Neural cell (in vitro differentiated cells): ENCODE results near the gene EIF2AK2. TPM values are rescaled to one million over a fixed set of nuclear protein-coding genes. Genes with fewer than 3 reads are reported as not detected.

Source experiments
- H2AFZ ChIP-seq: fragments of 200-600, 300-800 bp; sonication (generic), shearing (Covaris generic); 2 replicates; pipeline ENCODE4 v1.6.0; 2014; ENCODE audit warnings: low read depth, mild to moderate bottlenecking, antibody characterized with exemption, low read length, moderate library complexity
- H3F3A ChIP-seq: fragments of 200-600 bp; shearing (Covaris generic); 2 replicates; pipeline ENCODE4 v1.6.1; 2016; ENCODE audit warnings: mild to moderate bottlenecking, moderate library complexity, mixed read lengths, antibody characterized with exemption, low read length; ENCODE audit not compliant: insufficient read depth, poor library complexity, severe bottlenecking
- H3K27ac ChIP-seq: fragments of 200-600, 300-800 bp; sonication (generic), shearing (Covaris generic); 2 replicates; pipeline ENCODE4 v1.5.1; 2014; ENCODE audit warnings: mild to moderate bottlenecking, low read length, moderate library complexity
- H3K27me3 ChIP-seq: fragments of 300-800, 200-600 bp; sonication (generic), shearing (Covaris generic); 2 replicates; pipeline ENCODE4 v1.6.0; 2014; ENCODE audit warnings: mild to moderate bottlenecking, low read depth, low read length, moderate library complexity; ENCODE audit not compliant: insufficient read depth
- H3K36me3 ChIP-seq: fragments of 300-800, 200-600 bp; sonication (generic), shearing (Covaris generic); 2 replicates; pipeline ENCODE4 v1.5.1; 2014; ENCODE audit warnings: mild to moderate bottlenecking, antibody characterized with exemption, low read length, moderate library complexity; ENCODE audit not compliant: insufficient read depth
- H3K4me2 ChIP-seq: fragments of 300-800, 200-600 bp; sonication (generic), shearing (Covaris generic); 2 replicates; pipeline ENCODE4 v1.6.0; 2014; ENCODE audit warnings: mild to moderate bottlenecking, low read length
- H3K4me3 ChIP-seq: fragments of 300-800, 200-600 bp; sonication (generic), shearing (Covaris generic); 2 replicates; pipeline ENCODE4 v1.5.1; 2014; ENCODE audit warnings: mild to moderate bottlenecking, low read length, moderate library complexity
- H3K79me2 ChIP-seq: fragments of 200-600 bp; shearing (Covaris generic); replicated peaks from 2 replicates; pipeline ENCODE4 v1.6.0; 2014; ENCODE audit warnings: mild to moderate bottlenecking, low read length, moderate library complexity; ENCODE audit not compliant: insufficient read depth
- H3K9ac ChIP-seq: fragments of 300-800, 200-600 bp; sonication (generic), shearing (Covaris generic); 2 replicates; pipeline ENCODE4 v1.6.1; 2016; ENCODE audit warnings: mild to moderate bottlenecking, low read length, mixed read lengths
- H3K9me2 ChIP-seq: fragments of 200-600 bp; shearing (Covaris generic); 2 replicates; pipeline ENCODE4 v1.6.1; 2016; ENCODE audit warnings: mild to moderate bottlenecking, low read length, mixed read lengths; ENCODE audit not compliant: insufficient read depth
- H3K9me3 ChIP-seq: fragments of 200-600, 300-800 bp; sonication (generic), shearing (Covaris generic); 2 replicates; pipeline ENCODE4 v1.6.1; 2016; ENCODE audit warnings: mild to moderate bottlenecking, mixed run types, low read length, moderate library complexity, mixed read lengths
- H4K20me1 ChIP-seq: fragments of 200-600 bp; shearing (Covaris generic); 2 replicates; pipeline ENCODE4 v1.6.1; 2016; ENCODE audit warnings: mild to moderate bottlenecking, mixed run types; ENCODE audit not compliant: insufficient read depth
- EP300 ChIP-seq: fragments of 450-650 bp; conservative IDR thresholded peaks from 2 replicates; pipeline ENCODE4 v1.6.1; 2014; ENCODE audit warnings: antibody characterized with exemption, mild to moderate bottlenecking, moderate library complexity; ENCODE audit not compliant: poor library complexity, severe bottlenecking
- EZH2 ChIP-seq: fragments of 200-600, 300-800 bp; shearing (Covaris generic), sonication (generic); IDR thresholded peaks from 2 replicates; pipeline ENCODE4 v1.6.1; 2014; ENCODE audit warnings: antibody characterized with exemption, low read length, borderline replicate concordance, mild to moderate bottlenecking; ENCODE audit not compliant: insufficient read depth, poor library complexity, severe bottlenecking
- MXI1 ChIP-seq: fragments of 450-650 bp; conservative IDR thresholded peaks from 2 replicates; pipeline ENCODE4 v1.6.1; 2014; ENCODE audit warnings: antibody characterized with exemption, mild to moderate bottlenecking; ENCODE audit not compliant: poor library complexity, severe bottlenecking
- POLR2AphosphoS5 ChIP-seq: IDR thresholded peaks from 2 replicates; pipeline ENCODE4 v1.6.1; 2012
- RAD21 ChIP-seq: fragments of 450-650 bp; conservative IDR thresholded peaks from 2 replicates; pipeline ENCODE4 v1.6.1; 2014; ENCODE audit warnings: antibody characterized with exemption, mild to moderate bottlenecking, moderate library complexity
- SMC3 ChIP-seq: fragments of 450-650 bp; conservative IDR thresholded peaks from 2 replicates; pipeline ENCODE4 v1.6.1; 2014; ENCODE audit warnings: antibody characterized with exemption, mild to moderate bottlenecking, moderate library complexity; ENCODE audit not compliant: poor library complexity
- TAF1 ChIP-seq: IDR thresholded peaks from 2 replicates; pipeline ENCODE4 v1.6.1; 2012; ENCODE audit warnings: low read depth
- polyA plus RNA-seq: library from polyadenylated mRNA; depleted of rRNA; stranded (reverse); fragments of >200 nt; gene quantifications from 2 replicates; pipeline ENCODE4 v1.2.3, GENCODE V29; 2014
- TF ChIP-seq, protein P1 (sequence below): fragments of 450-650 bp; IDR thresholded peaks from 2 replicates; pipeline ENCODE4 v1.5.1; 2014; ENCODE audit warnings: antibody characterized with exemption, mild to moderate bottlenecking, moderate library complexity; ENCODE audit not compliant: poor library complexity, severe bottlenecking
- TF ChIP-seq, protein P2 (sequence below): IDR thresholded peaks from 2 replicates; pipeline ENCODE4 v1.6.1; 2012; ENCODE audit warnings: borderline replicate concordance

EIF2AK2 gene
- polyA plus RNA-seq, 1 donor from 2014 or later, result 2.5 TPM

DNA sequence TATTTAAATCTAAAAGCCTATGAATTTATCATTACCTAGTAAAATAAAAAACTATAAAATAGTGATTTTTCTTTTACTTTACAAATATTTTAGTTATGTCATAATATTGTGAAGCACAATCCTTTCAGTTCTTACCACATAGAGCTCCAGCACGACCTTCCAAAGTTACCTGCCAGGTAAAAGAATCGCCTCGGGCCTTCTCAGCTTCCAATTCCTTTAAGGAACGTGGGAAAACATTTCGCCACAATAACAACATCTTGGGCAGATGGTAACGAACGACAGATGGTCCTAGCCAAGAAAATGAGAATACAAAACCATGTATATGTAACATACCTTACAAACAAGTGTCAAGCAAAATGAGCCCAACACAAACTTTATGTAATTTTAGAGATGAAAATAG lies 96.3 kb downstream of the EIF2AK2 start:
- TF ChIP-seq, protein P1, sequence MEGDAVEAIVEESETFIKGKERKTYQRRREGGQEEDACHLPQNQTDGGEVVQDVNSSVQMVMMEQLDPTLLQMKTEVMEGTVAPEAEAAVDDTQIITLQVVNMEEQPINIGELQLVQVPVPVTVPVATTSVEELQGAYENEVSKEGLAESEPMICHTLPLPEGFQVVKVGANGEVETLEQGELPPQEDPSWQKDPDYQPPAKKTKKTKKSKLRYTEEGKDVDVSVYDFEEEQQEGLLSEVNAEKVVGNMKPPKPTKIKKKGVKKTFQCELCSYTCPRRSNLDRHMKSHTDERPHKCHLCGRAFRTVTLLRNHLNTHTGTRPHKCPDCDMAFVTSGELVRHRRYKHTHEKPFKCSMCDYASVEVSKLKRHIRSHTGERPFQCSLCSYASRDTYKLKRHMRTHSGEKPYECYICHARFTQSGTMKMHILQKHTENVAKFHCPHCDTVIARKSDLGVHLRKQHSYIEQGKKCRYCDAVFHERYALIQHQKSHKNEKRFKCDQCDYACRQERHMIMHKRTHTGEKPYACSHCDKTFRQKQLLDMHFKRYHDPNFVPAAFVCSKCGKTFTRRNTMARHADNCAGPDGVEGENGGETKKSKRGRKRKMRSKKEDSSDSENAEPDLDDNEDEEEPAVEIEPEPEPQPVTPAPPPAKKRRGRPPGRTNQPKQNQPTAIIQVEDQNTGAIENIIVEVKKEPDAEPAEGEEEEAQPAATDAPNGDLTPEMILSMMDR, result no peak
- TF ChIP-seq EZH2, result no peak
- no peak for TF ChIP-seq POLR2AphosphoS5
- TF ChIP-seq MXI1, result no peak
- no peak for TF ChIP-seq SMC3
- TF ChIP-seq TAF1, result no peak
- TF ChIP-seq RAD21, result no peak
- TF ChIP-seq EP300, result no peak
- TF ChIP-seq, protein P2, sequence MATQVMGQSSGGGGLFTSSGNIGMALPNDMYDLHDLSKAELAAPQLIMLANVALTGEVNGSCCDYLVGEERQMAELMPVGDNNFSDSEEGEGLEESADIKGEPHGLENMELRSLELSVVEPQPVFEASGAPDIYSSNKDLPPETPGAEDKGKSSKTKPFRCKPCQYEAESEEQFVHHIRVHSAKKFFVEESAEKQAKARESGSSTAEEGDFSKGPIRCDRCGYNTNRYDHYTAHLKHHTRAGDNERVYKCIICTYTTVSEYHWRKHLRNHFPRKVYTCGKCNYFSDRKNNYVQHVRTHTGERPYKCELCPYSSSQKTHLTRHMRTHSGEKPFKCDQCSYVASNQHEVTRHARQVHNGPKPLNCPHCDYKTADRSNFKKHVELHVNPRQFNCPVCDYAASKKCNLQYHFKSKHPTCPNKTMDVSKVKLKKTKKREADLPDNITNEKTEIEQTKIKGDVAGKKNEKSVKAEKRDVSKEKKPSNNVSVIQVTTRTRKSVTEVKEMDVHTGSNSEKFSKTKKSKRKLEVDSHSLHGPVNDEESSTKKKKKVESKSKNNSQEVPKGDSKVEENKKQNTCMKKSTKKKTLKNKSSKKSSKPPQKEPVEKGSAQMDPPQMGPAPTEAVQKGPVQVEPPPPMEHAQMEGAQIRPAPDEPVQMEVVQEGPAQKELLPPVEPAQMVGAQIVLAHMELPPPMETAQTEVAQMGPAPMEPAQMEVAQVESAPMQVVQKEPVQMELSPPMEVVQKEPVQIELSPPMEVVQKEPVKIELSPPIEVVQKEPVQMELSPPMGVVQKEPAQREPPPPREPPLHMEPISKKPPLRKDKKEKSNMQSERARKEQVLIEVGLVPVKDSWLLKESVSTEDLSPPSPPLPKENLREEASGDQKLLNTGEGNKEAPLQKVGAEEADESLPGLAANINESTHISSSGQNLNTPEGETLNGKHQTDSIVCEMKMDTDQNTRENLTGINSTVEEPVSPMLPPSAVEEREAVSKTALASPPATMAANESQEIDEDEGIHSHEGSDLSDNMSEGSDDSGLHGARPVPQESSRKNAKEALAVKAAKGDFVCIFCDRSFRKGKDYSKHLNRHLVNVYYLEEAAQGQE, result no peak
- Histone ChIP-seq H3K36me3 (peaks cover 16% of the 10 kb centered on the region), H3K27ac (no peak overlapping the region), H3K9me2 (no peaks in the 10 kb centered on the region), H3F3A (no peaks in the 10 kb centered on the region), H3K9ac (no peak overlapping the region), H2AFZ (no peak overlapping the region), H3K79me2 (no peaks in the 10 kb centered on the region), H3K4me3 (no peak overlapping the region), H4K20me1 (no peaks in the 10 kb centered on the region), H3K27me3 (no peaks in the 10 kb centered on the region), H3K9me3 (no peaks in the 10 kb centered on the region), H3K4me2 (no peak overlapping the region)

DNA sequence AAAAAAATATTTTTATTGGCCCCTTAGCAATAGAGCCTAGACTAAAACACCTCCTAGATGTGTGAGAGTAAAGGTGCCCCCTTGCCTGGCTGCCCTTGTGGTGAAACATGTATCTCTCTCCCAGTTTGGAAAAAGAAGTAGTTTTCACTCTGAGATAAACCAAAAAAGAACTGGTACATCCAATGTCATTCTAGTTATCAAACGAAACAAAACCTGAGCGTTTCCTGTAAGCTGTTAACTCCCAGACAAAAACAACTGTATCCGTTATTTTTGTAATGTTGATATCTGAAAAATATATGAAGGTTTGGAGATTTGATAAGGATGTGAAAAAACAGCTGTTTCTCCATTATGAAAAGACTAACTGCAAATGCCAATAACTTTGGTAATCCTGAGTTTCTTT lies 96.9 kb downstream of the EIF2AK2 start:
- Histone ChIP-seq H3K4me2 (no peak overlapping the region), H3K9ac (no peak overlapping the region), H3K4me3 (no peak overlapping the region), H3K36me3 (peaks cover 15% of the 10 kb centered on the region), H4K20me1 (no peaks in the 10 kb centered on the region), H3F3A (no peaks in the 10 kb centered on the region), H2AFZ (no peak overlapping the region), H3K27me3 (no peaks in the 10 kb centered on the region), H3K27ac (no peak overlapping the region), H3K9me3 (no peaks in the 10 kb centered on the region), H3K9me2 (no peaks in the 10 kb centered on the region), H3K79me2 (no peaks in the 10 kb centered on the region)
- no peak for TF ChIP-seq SMC3
- no peak for TF ChIP-seq RAD21
- no peak for TF ChIP-seq MXI1
- no peak for TF ChIP-seq POLR2AphosphoS5
- TF ChIP-seq, protein P2, result no peak
- TF ChIP-seq EP300, result no peak
- TF ChIP-seq TAF1, result no peak
- TF ChIP-seq, protein P1, result no peak
